HG02623 (cell line): ENCODE results near the gene BMP10.

ENCODE experiments used
- ATAC-seq: cut with Tn5 transposase; IDR thresholded peaks from one replicate; pipeline ENCODE4 v1.9.1; 2021; ENCODE audit warnings: moderate library complexity; ENCODE audit not compliant: unreplicated experiment

BMP10 gene

DNA sequence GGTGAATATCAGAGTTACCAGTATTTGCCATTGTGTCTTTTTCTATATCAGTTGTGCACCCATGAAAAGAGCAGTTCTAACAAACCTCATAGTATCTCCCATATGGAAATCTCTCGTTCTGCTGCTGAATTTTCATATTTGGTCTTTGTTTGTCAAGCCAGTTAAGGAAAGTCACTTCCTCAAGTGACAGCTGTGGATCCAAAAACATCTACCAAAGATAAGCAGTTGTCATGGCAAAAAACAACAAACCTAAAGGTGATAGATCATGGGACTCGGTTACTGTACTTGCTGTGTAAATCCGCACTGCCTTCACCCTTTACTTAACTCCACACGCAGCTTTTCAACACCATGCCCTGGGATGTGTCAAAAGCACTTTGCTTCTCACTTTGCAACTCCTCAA is 17.3 kb downstream of the BMP10 start:
- no peak for ATAC-seq

DNA sequence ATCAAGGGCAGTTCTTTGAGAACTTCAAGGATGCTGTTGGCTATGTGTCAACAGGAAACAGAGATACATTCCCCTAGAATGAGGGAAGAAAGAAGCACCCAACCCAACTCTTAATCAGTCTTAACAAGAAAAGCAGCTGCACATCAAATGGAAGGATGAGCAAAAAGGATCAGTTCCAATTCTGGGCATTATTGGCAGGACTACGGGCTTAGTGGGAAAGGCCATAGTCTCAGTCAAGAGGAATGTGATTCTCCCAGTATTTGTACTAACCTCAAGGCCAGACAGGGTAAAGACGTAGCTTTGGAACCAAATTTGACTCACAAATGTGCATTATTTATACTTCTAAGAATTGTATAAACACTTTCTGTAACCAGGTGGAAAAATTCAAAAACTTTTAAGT is 18.2 kb downstream of the BMP10 start:
- no peak for ATAC-seq

DNA sequence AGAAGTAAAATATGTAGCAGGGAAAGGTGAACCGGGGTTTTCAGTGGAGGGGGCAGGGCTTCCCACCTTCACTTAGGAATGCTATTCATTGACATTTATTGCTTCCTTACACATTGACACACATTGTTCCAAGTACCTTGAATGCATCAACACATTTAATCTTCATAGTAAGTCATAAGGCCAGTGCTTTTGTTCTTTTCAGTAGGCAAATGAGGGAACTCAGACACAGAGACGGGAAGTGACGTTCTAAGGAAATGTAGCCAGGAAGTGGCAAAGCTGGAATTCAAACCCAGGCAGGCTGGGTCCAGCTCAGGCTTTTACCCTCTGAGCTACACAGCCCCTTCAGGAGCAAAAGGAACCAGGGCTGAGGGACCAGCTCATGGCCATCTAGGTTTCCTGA is 20.7 kb downstream of the BMP10 start:
- ATAC-seq: no peak

- ATAC-seq: no peak
These were observed 21.6 kb downstream of the BMP10 start for GRCh38 chr2:68849579-68850030.

GRCh38 chr2:68847751-68848150 is 23.4 kb downstream of the BMP10 start:
- ATAC-seq: no peak

DNA sequence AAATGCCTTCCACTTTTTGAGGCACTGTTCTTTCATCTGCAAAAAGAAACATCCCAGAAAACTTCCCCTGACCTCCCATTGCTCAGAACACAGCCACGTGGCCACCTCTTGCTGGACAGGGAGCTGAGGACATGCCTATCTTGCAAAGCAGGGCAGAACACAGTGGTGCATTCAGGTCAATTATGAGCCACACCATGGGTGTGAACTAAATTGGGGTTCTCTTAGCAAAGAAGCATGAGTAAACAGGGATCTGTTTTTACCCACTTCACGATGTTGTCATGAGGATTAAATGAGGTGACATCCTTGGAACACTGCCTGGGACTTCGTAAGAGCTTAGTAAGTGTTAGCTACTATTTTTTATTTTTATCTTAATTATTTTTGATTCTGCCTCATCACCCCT is 25.1 kb downstream of the BMP10 start:
- no peak for ATAC-seq

DNA sequence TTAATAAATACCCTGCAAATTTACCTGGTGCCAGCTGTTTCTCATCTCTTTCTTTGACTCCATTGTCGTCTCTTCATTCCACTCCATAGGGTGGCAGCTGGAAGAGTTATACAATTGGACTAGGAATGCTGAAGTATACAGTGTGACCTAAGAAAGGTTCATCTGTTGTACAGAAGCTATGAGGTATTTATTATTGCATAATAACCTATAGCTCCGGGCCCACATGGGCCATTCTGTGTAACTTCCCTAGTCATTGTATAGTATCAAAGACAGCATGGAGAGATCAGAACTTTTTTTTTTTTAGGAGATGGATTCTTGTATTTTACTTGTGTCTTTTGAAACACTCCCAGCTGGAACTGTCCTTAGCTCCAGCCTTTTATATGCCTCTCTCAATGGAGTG is 26.2 kb downstream of the BMP10 start:
- no peak for ATAC-seq

DNA sequence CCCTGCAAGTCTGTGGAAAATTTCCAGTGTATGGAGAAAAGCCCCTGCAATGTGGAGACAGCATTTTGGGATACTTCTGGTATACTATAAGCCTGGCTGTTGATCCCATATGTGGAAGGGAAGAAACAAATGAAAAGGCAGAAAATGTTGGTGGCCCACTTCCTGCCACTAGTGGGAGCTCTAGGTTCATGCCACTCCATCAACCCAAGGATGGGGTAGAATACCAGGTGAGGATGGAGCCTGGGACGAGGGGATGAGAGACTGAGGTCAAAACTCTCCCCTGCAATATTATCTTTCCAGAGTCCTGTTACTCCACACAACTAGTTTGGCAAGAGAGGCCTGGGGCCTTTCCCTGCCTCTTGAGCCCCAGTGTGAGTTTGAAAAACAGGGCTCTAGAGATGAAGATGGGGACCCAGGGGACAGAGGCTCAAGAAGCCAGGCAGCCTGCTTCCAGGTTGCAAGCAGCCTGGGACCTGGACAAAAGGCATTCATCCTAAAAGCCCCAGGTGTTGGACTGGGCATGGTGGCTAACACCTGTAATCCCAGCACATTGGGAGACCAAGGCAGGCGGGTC is 31.9 kb downstream of the BMP10 start:
- no peak for ATAC-seq

DNA sequence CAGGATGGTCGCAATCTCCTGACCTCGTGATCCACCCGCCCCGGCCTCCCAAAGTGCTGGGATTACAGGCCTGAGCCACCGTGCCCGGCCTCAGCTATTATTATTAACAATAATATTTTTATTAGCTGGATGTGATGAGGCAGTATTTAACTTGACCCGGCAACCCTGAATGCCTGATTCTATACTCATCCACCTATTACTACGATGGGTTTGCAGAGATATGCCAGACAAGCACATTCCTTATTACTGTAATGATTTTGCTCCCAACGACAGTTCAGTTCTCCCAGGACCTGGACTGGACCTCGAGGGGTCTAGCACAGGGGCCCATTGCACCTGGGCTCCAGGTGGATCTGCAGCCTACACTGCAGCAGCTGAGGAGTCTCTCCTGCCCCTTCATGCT is 32.6 kb downstream of the BMP10 start:
- ATAC-seq: no peak

- no peak for ATAC-seq
These were observed 33.3 kb downstream of the BMP10 start for GRCh38 chr2:68837861-68838341.

GRCh38 chr2:68837164-68837860 is 33.9 kb downstream of the BMP10 start:
- ATAC-seq: peak; percentile 46

DNA sequence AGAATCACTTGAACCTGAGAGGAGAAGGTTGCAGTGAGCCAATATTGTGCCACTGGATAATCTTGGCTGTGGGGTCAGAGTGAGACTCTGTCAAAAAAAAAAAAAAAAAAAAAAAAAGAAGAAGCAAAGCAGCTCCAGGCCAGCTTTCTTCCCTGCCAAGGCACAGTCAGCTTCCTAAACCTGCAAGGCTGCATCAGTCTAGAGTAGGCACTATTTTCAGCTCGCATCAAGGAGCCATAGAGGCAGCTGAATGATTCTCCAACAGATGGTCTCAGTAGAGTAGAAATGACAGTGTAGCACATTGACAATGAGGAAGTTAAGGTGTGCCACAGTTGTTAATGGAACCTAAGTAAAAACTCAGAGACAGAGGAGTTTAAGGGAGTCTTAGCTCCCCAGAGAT is 35.6 kb downstream of the BMP10 start:
- ATAC-seq: no peak

GRCh38 chr2:68834737-68835376 is 36.3 kb downstream of the BMP10 start:
- ATAC-seq: no peak

- no peak for ATAC-seq
These were observed 38.0 kb downstream of the BMP10 start for GRCh38 chr2:68833162-68833561.

DNA sequence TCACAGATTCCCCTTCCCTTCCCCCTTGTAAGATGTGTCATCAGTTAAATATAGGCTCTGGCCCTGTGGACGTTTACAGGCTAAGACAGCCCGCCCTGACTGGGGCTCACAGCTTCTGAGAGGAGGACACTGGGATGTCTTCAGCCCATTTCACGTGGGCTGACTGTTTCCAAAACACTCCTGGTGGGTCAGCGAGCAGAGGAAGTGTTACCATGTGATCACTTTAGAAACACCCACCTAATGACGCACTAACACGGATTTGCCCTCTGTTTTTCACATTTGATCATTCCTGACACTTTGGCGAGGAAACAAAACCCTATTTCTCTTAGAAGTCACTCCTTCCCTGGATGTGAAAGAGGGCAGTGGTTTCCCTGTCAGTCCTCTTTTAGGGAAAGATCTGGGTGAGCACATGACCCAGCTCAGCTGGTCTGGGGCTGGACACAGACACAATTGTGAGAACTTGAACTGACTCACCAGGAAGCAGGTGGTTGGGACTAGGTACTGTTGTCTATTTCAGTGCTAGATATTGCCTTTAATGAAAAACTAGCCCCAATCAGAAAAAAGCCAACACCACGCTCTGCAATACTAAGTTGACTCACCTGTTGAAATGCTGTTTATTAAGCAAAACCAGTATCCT is 38.8 kb downstream of the BMP10 start:
- peak; percentile 51 for ATAC-seq

- no peak for ATAC-seq
These were observed 39.4 kb downstream of the BMP10 start for GRCh38 chr2:68831686-68832232.

- no peak for ATAC-seq
These were observed 41.4 kb downstream of the BMP10 start for GRCh38 chr2:68829749-68830148.

GRCh38 chr2:68828887-68829708 is 42.1 kb downstream of the BMP10 start:
- ATAC-seq: no peak

- ATAC-seq: no peak
These were observed 43.5 kb downstream of the BMP10 start for GRCh38 chr2:68827666-68828065.

GRCh38 chr2:68825866-68826265 is 45.3 kb downstream of the BMP10 start:
- ATAC-seq: no peak

GRCh38 chr2:68824831-68825230 is 46.4 kb downstream of the BMP10 start:
- no peak for ATAC-seq
